B cell (primary cell): Measurements from ENCODE around the gene IFI16. TPM values are rescaled to one million over a fixed set of nuclear protein-coding genes. Genes with fewer than 3 reads are reported as not detected.

Experiments
- ATAC-seq: fragments of 200-7000 bp; cut with Tn5 transposase; one replicate; pipeline ENCODE4 v1.10.0; 2021; ENCODE audit warnings: low read depth, mild to moderate bottlenecking, moderate number of reproducible peaks, moderate library complexity
- CTCF ChIA-PET: fragments of 350-600 bp; sonication (Branson Sonifier 250); formaldehyde crosslinking; loops from one replicate; lab custom pipeline; 2021; ENCODE audit warnings: antibody characterized with exemption, inconsistent platforms; lab: Charles Lee
- POLR2A ChIA-PET: fragments of 350-600 bp; sonication (Branson Sonifier 250); formaldehyde crosslinking; loops from one replicate; lab custom pipeline; 2021; ENCODE audit warnings: antibody characterized with exemption; lab: Charles Lee
- DNase-seq: peaks from one replicate; pipeline ENCODE4 v3.0.0; 2013
- H2AFZ ChIP-seq: 2 replicates; pipeline ENCODE4 v1.6.1; 2012; ENCODE audit warnings: mild to moderate bottlenecking, low read depth, low read length; ENCODE audit not compliant: insufficient read depth, poor library complexity, severe bottlenecking
- H3K27ac ChIP-seq, 2 donors: 1 replicate in 1 of 2; 2 replicates in 1 of 2; pipeline ENCODE4 v1.5.1; 2012 to 2013; ENCODE audit warnings: low read length in 2 of 2, mild to moderate bottlenecking in 2 of 2, moderate library complexity in 1 of 2
- H3K27me3 ChIP-seq, 4 experiments: fragments of 200-600 bp in 1 of 4; sonication (generic) in 1 of 4; replicated peaks in 1 of 4; 1 replicate in 2 of 4; 2 replicates in 2 of 4; pipeline versions ENCODE4 v1.6.1 to v1.7.0; 2013 to 2016; ENCODE audit warnings: low read length in 3 of 4, mild to moderate bottlenecking in 2 of 4, mixed read lengths in 1 of 4, moderate library complexity in 1 of 4; ENCODE audit not compliant: insufficient read depth in 4 of 4, control insufficient read depth in 3 of 4; ENCODE audit errors: control extremely low read depth in 1 of 4
- H3K36me3 ChIP-seq, 2 experiments: replicated peaks in 1 of 2; 1 replicate in 1 of 2; 2 replicates in 1 of 2; pipeline versions ENCODE4 v1.6.1 to v1.7.1; 2013; ENCODE audit warnings: low read length in 1 of 2; ENCODE audit not compliant: insufficient read depth in 2 of 2, control insufficient read depth in 1 of 2; ENCODE audit errors: control extremely low read depth in 1 of 2, extremely low read depth in 1 of 2
- H3K4me1 ChIP-seq, 2 donors: fragments of 200-600 bp in 1 of 2; sonication (generic) in 1 of 2; 1 replicate in 1 of 2; 2 replicates in 1 of 2; pipeline versions ENCODE4 v1.5.1 to v1.6.1; 2013 to 2017; ENCODE audit warnings: low read length in 2 of 2; ENCODE audit not compliant: control insufficient read depth in 2 of 2, insufficient read depth in 2 of 2
- H3K4me2 ChIP-seq: replicated peaks from 2 replicates; pipeline ENCODE3; 2012; ENCODE audit warnings: mild to moderate bottlenecking, low read depth, low read length; ENCODE audit not compliant: poor library complexity, severe bottlenecking
- H3K4me3 ChIP-seq, 5 experiments: fragments of 200-600 bp in 1 of 5; sonication (generic) in 1 of 5; 1 replicate in 3 of 5; 2 replicates in 2 of 5; pipeline versions ENCODE4 v1.5.1 to v1.7.0; 2011 to 2016; ENCODE audit warnings: low read length in 4 of 5, mild to moderate bottlenecking in 4 of 5, low read depth in 2 of 5, control low read depth in 1 of 5, moderate library complexity in 1 of 5; ENCODE audit not compliant: insufficient read depth in 1 of 5; ENCODE audit errors: control extremely low read depth in 1 of 5, extremely low read depth in 1 of 5
- H3K79me2 ChIP-seq: fragments of 200-600 bp; sonication (generic); one replicate; pipeline ENCODE4 v1.6.0; 2016; ENCODE audit warnings: low read length; ENCODE audit not compliant: control insufficient read depth, insufficient read depth
- H3K9ac ChIP-seq: fragments of 200-600 bp; sonication (generic); 2 replicates; pipeline ENCODE4 v1.6.1; 2017; ENCODE audit warnings: mild to moderate bottlenecking, low read length, moderate library complexity
- H3K9me3 ChIP-seq, 3 donors: one replicate each; pipeline versions ENCODE4 v1.6.1 to v1.7.1; 2013; ENCODE audit warnings: low read length in 2 of 3; ENCODE audit not compliant: control insufficient read depth in 2 of 3, insufficient read depth in 1 of 3; ENCODE audit errors: control extremely low read depth in 1 of 3
- H4K20me1 ChIP-seq: 2 replicates; pipeline ENCODE4 v1.6.0; 2012; ENCODE audit warnings: mild to moderate bottlenecking, low read length; ENCODE audit not compliant: insufficient read depth, control insufficient read depth, poor library complexity, severe bottlenecking
- H3K27ac Mint-ChIP-seq: one replicate; pipeline ENCODE4 v1.8.0; 2021; ENCODE audit warnings: mixed read lengths
- H3K27me3 Mint-ChIP-seq: one replicate; pipeline ENCODE4 v1.8.0; 2021; ENCODE audit warnings: mixed read lengths
- H3K4me1 Mint-ChIP-seq: one replicate; pipeline ENCODE4 v1.8.0; 2021; ENCODE audit warnings: mixed read lengths
- H3K4me3 Mint-ChIP-seq: one replicate; pipeline ENCODE4 v1.8.0; 2021; ENCODE audit warnings: mixed read lengths
- H3K9me3 Mint-ChIP-seq: one replicate; pipeline ENCODE4 v1.8.0; 2022; ENCODE audit warnings: mixed read lengths; ENCODE audit not compliant: insufficient read depth
- CTCF ChIP-seq: fragments of 200-600 bp; IDR thresholded peaks from one replicate; pipeline ENCODE4 v1.8.0; 2022; ENCODE audit warnings: antibody characterized with exemption, mild to moderate bottlenecking
- EZH2 ChIP-seq: IDR thresholded peaks from 2 replicates; pipeline ENCODE4 v1.6.1; 2012; ENCODE audit warnings: borderline replicate concordance, low read depth, mild to moderate bottlenecking, moderate library complexity, low read length; ENCODE audit not compliant: insufficient read depth, poor library complexity, severe bottlenecking
- WGBS: methylation state at CpG from one replicate; pipeline ENCODE4 v1.1.5; 2013; ENCODE audit warnings: missing lambda C conversion rate; ENCODE audit not compliant: insufficient coverage; 5-methylcytosine and 5-hydroxymethylcytosine counted together
- intact Hi-C: fragments of 100-400 bp; cut with micrococcal nuclease; formaldehyde crosslinking; loops from one replicate; pipeline ENCODE4 v1.10.0; 2022
- polyA plus RNA-seq: library from polyadenylated mRNA; depleted of rRNA; stranded (reverse); fragments of >200 nt; gene quantifications from 2 replicates; pipeline ENCODE4 v1.2.3, GENCODE V29; 2012
- total RNA-seq, 2 donors: library from RNA; stranded (reverse); fragments of 120-200 nt in 1 of 2; gene quantifications; 1 replicate in 1 of 2; 2 replicates in 1 of 2; pipeline versions ENCODE4 v1.2.3 to v1.2.4, GENCODE V29; 2013 to 2022

Gene IFI16
- total and polyA plus RNA-seq, 2 donors (not counting 1 experiment from before 2014, with no cell fraction given) = 89.0 to 176 TPM

GRCh38 chr1:159014003-159014571, 4.4 kb downstream of the IFI16 start:
- no peaks in the 10 kb centered on the region for H3K27me3 Mint-ChIP-seq
- peaks cover 57% of the 10 kb centered on the region for H3K4me1 Mint-ChIP-seq

More at GRCh38 chr1:159014003-159014571, 4.4 kb downstream of the IFI16 start:
- H3K27me3 ChIP-seq = no peaks in the 10 kb centered on the region
- Mint-ChIP-seq H3K9me3 (no peaks in the 10 kb centered on the region), H3K27ac (peak overlapping the region; percentile 91), H3K4me3 (peak overlapping the region; percentile 89)
- peak overlapping the region; percentile 99 for H3K9ac ChIP-seq
- peaks cover 23% of the 10 kb centered on the region for H4K20me1 ChIP-seq
- no peak for DNase-seq
- WGBS = 92% methylated on average over 2 of the region's 3 CpGs
- intact Hi-C loops = loop anchor here (2.0 to 10.0 kb wide), 3 partner anchors 15 to 729 kb away; partner anchors contain the start of genes CD1C and OR10T2
- peak overlapping the region in 1 of 2 donors; percentile 72 for H3K27ac ChIP-seq
- H3K4me2 ChIP-seq = peak overlapping the region; percentile 85
- POLR2A ChIA-PET = no interaction called here
- H3K4me1 ChIP-seq = peaks cover 52 to 55% of the 10 kb centered on the region in 2 donors
- H3K9me3 ChIP-seq = no peaks in the 10 kb centered on the region
- TF ChIP-seq EZH2 (no peak), CTCF (no peak)
- H2AFZ ChIP-seq = no peak overlapping the region
- peak overlapping the region; percentile 26 to 100 (median 71) for H3K4me3 ChIP-seq
- ATAC-seq = no peak
- H3K36me3 ChIP-seq = peaks cover 5 to 49% of the 10 kb centered on the region in 2 experiments
- CTCF ChIA-PET = interaction anchor here (1.8 to 2.4 kb wide), 2 partner anchors 11 to 58 kb away, joined by 4 to 15 read pairs; a partner anchor contains a TSS
- H3K79me2 ChIP-seq = peaks cover 89% of the 10 kb centered on the region
